Activated naive CD8-positive, alpha-beta T cell treated with anti-CD3 and anti-CD28 coated beads for 36 hours (primary cell): ENCODE results near the gene NPBWR2. TPM values are rescaled to one million over a fixed set of nuclear protein-coding genes. Genes with fewer than 3 reads are reported as not detected.
A peak's percentile ranks its signal among the peaks of the same experiment; 100 is the strongest.
"Not testable (repeated sequence)": the region's sequence is repeated elsewhere in the genome, so short reads cannot be mapped to it uniquely, and the experiment has no call there.

Experiments used
- DNase-seq: peaks from one replicate; pipeline ENCODE4 v3.0.0; 2021
- H3K27ac Mint-ChIP-seq: one replicate; pipeline ENCODE4 v1.8.0; 2022; ENCODE audit warnings: mild to moderate bottlenecking, moderate library complexity, mixed read lengths
- H3K27me3 Mint-ChIP-seq: one replicate; pipeline ENCODE4 v1.8.0; 2022; ENCODE audit warnings: mild to moderate bottlenecking, mixed read lengths
- H3K36me3 Mint-ChIP-seq: one replicate; pipeline ENCODE4 v1.8.0; 2021; ENCODE audit warnings: mild to moderate bottlenecking, mixed read lengths
- H3K4me1 Mint-ChIP-seq: one replicate; pipeline ENCODE4 v1.8.0; 2021; ENCODE audit warnings: mixed read lengths
- H3K4me3 Mint-ChIP-seq: one replicate; pipeline ENCODE4 v1.8.0; 2022; ENCODE audit warnings: mild to moderate bottlenecking, moderate library complexity, mixed read lengths
- H3K9me3 Mint-ChIP-seq: one replicate; pipeline ENCODE4 v1.8.0; 2022; ENCODE audit warnings: mixed read lengths
- total RNA-seq, 2 experiments: library from RNA; stranded (reverse); gene quantifications; one replicate each; pipeline ENCODE4 v1.2.3, GENCODE V29; 2021

The NPBWR2 gene
- total RNA-seq, 2 experiments from 2014 or later = not detected

DNA sequence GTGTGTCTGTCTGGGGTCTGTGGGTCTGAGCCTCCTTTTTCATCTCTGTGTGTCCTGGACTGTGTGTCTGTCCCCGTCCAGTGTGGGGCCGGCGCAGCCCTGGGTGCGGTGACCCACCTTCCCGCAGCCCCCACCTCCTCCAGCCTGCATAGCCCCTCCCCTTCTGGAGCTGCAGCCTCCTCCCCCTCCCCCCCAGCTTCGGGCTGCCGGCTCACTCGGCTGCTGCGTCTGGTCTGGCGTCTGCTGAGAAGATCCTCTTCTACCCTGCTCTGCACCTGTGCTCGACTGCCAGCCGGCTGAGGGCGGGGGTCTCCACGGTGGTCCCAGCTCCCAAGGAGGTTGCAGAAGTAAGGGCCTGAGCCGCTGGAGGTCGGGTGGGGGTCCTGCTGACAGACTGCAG is 15.6 kb downstream of the NPBWR2 start:
- H3K4me1 Mint-ChIP-seq = no peaks in the 10 kb centered on the region
- H3K9me3 Mint-ChIP-seq = peaks cover 2% of the 10 kb centered on the region
- H3K4me3 Mint-ChIP-seq = no peak overlapping the region
- no peak overlapping the region for H3K27ac Mint-ChIP-seq
- peaks cover under 1% of the 10 kb centered on the region for H3K36me3 Mint-ChIP-seq
- H3K27me3 Mint-ChIP-seq = no peaks in the 10 kb centered on the region
- no peak for DNase-seq

DNA sequence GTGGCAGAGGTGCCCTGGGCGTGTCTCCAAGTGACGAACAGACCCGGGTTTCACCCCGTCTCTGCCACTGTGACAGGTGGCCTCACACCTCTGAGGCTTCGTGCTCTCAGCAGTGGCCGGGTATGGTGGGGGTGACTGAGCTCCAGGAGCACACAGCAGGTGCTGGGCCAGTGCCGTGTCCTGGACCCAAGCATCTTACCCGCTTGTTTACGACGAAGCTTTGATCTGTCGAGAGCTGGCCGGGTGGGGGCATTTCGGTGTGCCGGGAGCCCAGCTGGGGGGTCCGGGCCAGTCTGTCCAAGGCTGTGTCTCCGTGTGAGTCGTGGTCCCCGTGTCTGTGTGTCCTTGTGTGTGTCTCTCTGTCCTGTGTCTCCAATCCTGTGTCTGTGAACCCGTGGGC is 16.0 kb downstream of the NPBWR2 start:
- no peak for DNase-seq
- Mint-ChIP-seq H3K4me1 (no peaks in the 10 kb centered on the region), H3K9me3 (peaks cover 2% of the 10 kb centered on the region), H3K4me3 (no peak overlapping the region), H3K36me3 (no peaks in the 10 kb centered on the region), H3K27me3 (no peaks in the 10 kb centered on the region), H3K27ac (no peak overlapping the region)

DNA sequence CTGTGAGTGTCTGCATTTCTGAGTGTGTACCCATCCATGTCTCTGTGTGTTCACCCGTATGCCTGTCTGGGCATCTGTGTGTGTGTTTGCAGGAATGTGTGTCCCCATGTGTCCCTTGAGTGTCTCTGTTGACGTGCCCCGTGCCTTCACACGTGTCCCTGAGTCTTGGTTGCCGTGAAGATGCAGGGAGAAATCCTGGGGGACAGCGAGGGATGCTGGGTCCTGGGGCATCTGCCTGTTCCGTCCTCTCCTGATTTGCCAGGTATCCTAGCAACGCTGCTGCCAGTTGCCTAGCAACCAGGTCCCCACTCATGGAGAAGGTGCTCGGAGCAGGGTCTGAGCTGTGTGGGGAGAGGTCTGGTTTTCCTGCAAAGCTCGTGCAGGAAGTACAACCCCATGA is 17.2 kb downstream of the NPBWR2 start:
- no peak for DNase-seq
- H3K4me1 Mint-ChIP-seq = no peaks in the 10 kb centered on the region
- no peak overlapping the region for H3K4me3 Mint-ChIP-seq
- H3K9me3 Mint-ChIP-seq = peaks cover 2% of the 10 kb centered on the region
- no peak overlapping the region for H3K27ac Mint-ChIP-seq
- H3K36me3 Mint-ChIP-seq = no peaks in the 10 kb centered on the region
- peaks cover 3% of the 10 kb centered on the region for H3K27me3 Mint-ChIP-seq

- not testable (repeated sequence) for H3K4me3 Mint-ChIP-seq, H3K27ac Mint-ChIP-seq, H3K4me1 Mint-ChIP-seq, DNase-seq, H3K36me3 Mint-ChIP-seq, H3K9me3 Mint-ChIP-seq
- H3K27me3 Mint-ChIP-seq = peaks cover 12% of the 10 kb centered on the region
Measured at GRCh38 chr20:64088586-64088985, 18.8 kb downstream of the NPBWR2 start.

- DNase-seq, H3K27ac Mint-ChIP-seq, H3K36me3 Mint-ChIP-seq, H3K9me3 Mint-ChIP-seq, H3K4me3 Mint-ChIP-seq: not testable (repeated sequence)
- Mint-ChIP-seq H3K27me3 (peaks cover 17% of the 10 kb centered on the region), H3K4me1 (peaks cover 10% of the 10 kb centered on the region)
Measured at GRCh38 chr20:64087226-64087825, 20.0 kb downstream of the NPBWR2 start.

GRCh38 chr20:64086801-64087200 is 20.6 kb downstream of the NPBWR2 start:
- no peak overlapping the region for H3K4me3 Mint-ChIP-seq
- H3K27me3 Mint-ChIP-seq = peaks cover 23% of the 10 kb centered on the region
- peaks cover 2% of the 10 kb centered on the region for H3K9me3 Mint-ChIP-seq
- no peaks in the 10 kb centered on the region for H3K36me3 Mint-ChIP-seq
- H3K27ac Mint-ChIP-seq = no peak overlapping the region
- DNase-seq = no peak
- peaks cover 14% of the 10 kb centered on the region for H3K4me1 Mint-ChIP-seq

DNA sequence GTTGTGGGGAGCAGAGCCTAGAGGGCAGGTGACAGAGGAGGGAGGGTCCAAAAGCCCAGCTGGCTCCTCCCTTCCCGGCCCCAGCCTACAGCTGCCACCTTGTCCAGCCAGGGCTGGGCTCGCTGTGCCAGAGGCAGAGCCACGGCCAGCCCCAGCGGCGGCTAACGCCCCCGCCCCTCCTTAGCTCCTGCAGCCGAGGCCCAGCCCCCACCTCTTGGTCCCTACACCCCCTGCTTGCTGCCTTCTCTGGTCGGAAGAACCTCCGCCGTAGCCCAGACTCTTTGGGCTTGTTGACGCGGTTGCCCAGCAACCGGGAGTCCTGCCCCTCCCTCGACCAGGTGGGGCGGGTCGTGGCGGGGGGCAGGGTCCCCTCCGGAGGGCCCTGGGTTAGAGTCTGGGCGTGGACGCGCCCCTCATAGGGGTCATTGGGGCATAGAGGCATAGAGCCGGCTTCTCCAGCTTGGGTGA is 22.6 kb downstream of the NPBWR2 start:
- no peak overlapping the region for H3K27ac Mint-ChIP-seq
- H3K9me3 Mint-ChIP-seq = peaks cover 2% of the 10 kb centered on the region

DNA sequence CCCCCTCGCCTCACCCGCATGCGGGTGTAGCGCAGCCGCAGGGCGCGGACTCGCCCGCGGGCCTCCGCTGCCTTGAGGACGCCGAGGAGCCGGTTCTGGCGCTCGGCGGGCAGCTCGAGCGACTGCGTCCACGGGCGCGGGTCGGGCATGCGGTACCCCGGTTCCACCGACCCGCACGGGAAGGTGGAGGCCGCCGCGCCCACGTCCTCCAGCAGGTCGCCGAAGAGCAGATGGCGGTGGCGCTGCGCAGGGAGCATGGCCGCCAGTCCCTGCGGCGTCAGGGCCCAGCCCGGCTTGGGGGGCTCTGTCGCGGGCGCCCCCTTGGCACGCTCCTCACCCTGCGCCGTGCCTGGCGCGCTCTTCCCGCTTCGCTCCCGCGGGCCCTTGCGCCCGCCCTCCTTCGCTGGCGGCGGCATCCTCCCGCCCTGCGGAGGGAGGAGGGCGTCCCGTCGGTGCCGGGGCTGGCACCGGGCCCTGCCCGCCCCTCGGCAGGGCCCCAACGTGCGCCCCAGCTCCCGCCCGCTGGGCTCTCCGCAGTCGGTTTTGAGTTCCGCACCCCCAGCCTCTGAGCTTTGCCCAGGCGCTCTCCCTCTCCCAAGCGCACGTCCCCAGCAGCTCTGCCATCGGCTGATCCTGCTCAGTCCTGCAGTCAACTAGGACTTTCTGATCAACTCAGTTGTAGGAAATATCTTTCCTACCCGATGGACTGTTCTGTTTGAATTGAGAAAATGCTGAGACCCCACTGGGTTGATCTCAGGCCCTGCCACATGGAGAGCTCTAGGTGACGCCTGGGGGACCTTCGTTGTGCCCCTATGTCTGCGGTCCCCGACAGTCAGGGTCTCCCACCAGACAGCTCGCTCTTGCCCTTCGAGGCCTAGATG is 23.3 kb downstream of the NPBWR2 start, which contains the start of gene LKAAEAR1:
Gene LKAAEAR1, minus strand, starts transcription at position 595 of the 881 bp plus-strand sequence. Its CDS starts 179 bp downstream, at position 416.
- no peak within 1 kb of the TSS for H3K27ac Mint-ChIP-seq
- H3K36me3 Mint-ChIP-seq = no peaks in the 10 kb centered on the region
- peaks cover 28% of the 10 kb centered on the region for H3K27me3 Mint-ChIP-seq
- peak within 1 kb of the TSS; percentile 75 for H3K4me3 Mint-ChIP-seq
- peaks cover 2% of the 10 kb centered on the region for H3K9me3 Mint-ChIP-seq
- DNase-seq = no peak
- peaks cover 23% of the 10 kb centered on the region for H3K4me1 Mint-ChIP-seq

More for the DNA sequence above, 22.6 kb downstream of the NPBWR2 start:
- Mint-ChIP-seq H3K27me3 (peaks cover 28% of the 10 kb centered on the region), H3K4me3 (peak overlapping the region; percentile 75), H3K36me3 (no peaks in the 10 kb centered on the region), H3K4me1 (peaks cover 22% of the 10 kb centered on the region)
- no peak for DNase-seq

- Mint-ChIP-seq H3K4me3 (peak overlapping the region; percentile 60), H3K27me3 (peaks cover 28% of the 10 kb centered on the region), H3K4me1 (peaks cover 28% of the 10 kb centered on the region), H3K27ac (no peak overlapping the region), H3K36me3 (no peaks in the 10 kb centered on the region), H3K9me3 (peaks cover 2% of the 10 kb centered on the region)
- DNase-seq = peak; percentile 82
Measured at GRCh38 chr20:64083378-64083803, 24.0 kb downstream of the NPBWR2 start.

GRCh38 chr20:64082820-64083377 is 24.5 kb downstream of the NPBWR2 start:
- Mint-ChIP-seq H3K27me3 (peaks cover 28% of the 10 kb centered on the region), H3K27ac (no peak overlapping the region), H3K36me3 (no peaks in the 10 kb centered on the region), H3K4me3 (peak overlapping the region; percentile 60), H3K4me1 (peaks cover 28% of the 10 kb centered on the region), H3K9me3 (no peaks in the 10 kb centered on the region)
- DNase-seq = no peak

- Mint-ChIP-seq H3K27ac (no peak overlapping the region), H3K27me3 (peaks cover 28% of the 10 kb centered on the region), H3K4me3 (peak overlapping the region; percentile 32), H3K9me3 (no peaks in the 10 kb centered on the region), H3K36me3 (no peaks in the 10 kb centered on the region), H3K4me1 (peaks cover 29% of the 10 kb centered on the region)
- no peak for DNase-seq
Measured at GRCh38 chr20:64082126-64082731, 25.1 kb downstream of the NPBWR2 start.

GRCh38 chr20:64081624-64081964 is 25.8 kb downstream of the NPBWR2 start:
- H3K36me3 Mint-ChIP-seq = no peaks in the 10 kb centered on the region
- peaks cover 30% of the 10 kb centered on the region for H3K4me1 Mint-ChIP-seq
- no peak overlapping the region for H3K4me3 Mint-ChIP-seq
- no peak for DNase-seq
- no peak overlapping the region for H3K27ac Mint-ChIP-seq
- peaks cover 28% of the 10 kb centered on the region for H3K27me3 Mint-ChIP-seq
- H3K9me3 Mint-ChIP-seq = no peaks in the 10 kb centered on the region

GRCh38 chr20:64080813-64081623 is 26.3 kb downstream of the NPBWR2 start:
- peak overlapping the region; percentile 62 for H3K4me3 Mint-ChIP-seq
- peaks cover 30% of the 10 kb centered on the region for H3K4me1 Mint-ChIP-seq
- H3K36me3 Mint-ChIP-seq = no peaks in the 10 kb centered on the region
- DNase-seq = no peak
- no peaks in the 10 kb centered on the region for H3K9me3 Mint-ChIP-seq
- H3K27ac Mint-ChIP-seq = peak overlapping the region; percentile 21
- peaks cover 28% of the 10 kb centered on the region for H3K27me3 Mint-ChIP-seq

GRCh38 chr20:64080013-64080812 is 27.2 kb downstream of the NPBWR2 start, which contains the start of gene OPRL1:
OPRL1 (plus strand) TSS chr20:64080082; CDS start chr20:64092721, 12,639 bp downstream.
- no peak for DNase-seq
- peak within 1 kb of the TSS; percentile 86 for H3K27ac Mint-ChIP-seq
- H3K4me3 Mint-ChIP-seq = peak within 1 kb of the TSS; percentile 92
- no peaks in the 10 kb centered on the region for H3K9me3 Mint-ChIP-seq
- H3K4me1 Mint-ChIP-seq = peaks cover 30% of the 10 kb centered on the region
- peaks cover 5% of the 10 kb centered on the region for H3K36me3 Mint-ChIP-seq
- H3K27me3 Mint-ChIP-seq = peaks cover 25% of the 10 kb centered on the region
